ENCODE data around the gene SHLD1.
A peak's percentile ranks its signal among the peaks of the same experiment; 100 is the strongest.

Gene SHLD1

DNA sequence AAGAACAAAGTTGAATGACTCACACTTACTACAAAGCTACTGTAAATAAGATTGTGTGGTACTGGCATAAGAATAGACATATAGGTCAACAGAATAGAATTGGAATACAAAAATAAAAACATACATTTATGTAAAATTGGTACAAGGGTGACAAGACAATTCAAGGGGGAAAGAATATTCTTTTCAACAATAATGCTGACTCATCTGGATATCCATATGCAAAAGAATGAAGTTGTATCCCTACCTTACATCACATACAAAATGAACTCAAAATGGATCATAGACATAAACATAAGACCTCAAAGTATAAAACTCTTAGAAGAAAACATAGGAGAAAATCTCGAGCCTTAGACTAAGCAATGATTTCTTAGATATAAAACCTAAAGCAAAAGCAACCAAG lies 149.2 kb downstream of the SHLD1 start:
- no peak for DNase-seq (ENCODE audit: low read depth in 2 of 2)
- no peak overlapping the region for H3K4me3 ChIP-seq (replicated peaks in 1 of 2; ENCODE audit: low read depth in 2 of 2, low read length in 2 of 2)
- TF ChIP-seq, protein P1, sequence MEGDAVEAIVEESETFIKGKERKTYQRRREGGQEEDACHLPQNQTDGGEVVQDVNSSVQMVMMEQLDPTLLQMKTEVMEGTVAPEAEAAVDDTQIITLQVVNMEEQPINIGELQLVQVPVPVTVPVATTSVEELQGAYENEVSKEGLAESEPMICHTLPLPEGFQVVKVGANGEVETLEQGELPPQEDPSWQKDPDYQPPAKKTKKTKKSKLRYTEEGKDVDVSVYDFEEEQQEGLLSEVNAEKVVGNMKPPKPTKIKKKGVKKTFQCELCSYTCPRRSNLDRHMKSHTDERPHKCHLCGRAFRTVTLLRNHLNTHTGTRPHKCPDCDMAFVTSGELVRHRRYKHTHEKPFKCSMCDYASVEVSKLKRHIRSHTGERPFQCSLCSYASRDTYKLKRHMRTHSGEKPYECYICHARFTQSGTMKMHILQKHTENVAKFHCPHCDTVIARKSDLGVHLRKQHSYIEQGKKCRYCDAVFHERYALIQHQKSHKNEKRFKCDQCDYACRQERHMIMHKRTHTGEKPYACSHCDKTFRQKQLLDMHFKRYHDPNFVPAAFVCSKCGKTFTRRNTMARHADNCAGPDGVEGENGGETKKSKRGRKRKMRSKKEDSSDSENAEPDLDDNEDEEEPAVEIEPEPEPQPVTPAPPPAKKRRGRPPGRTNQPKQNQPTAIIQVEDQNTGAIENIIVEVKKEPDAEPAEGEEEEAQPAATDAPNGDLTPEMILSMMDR (IDR thresholded peaks at IDR 0.05; ENCODE audit: low read depth, low read length): no peak

DNA sequence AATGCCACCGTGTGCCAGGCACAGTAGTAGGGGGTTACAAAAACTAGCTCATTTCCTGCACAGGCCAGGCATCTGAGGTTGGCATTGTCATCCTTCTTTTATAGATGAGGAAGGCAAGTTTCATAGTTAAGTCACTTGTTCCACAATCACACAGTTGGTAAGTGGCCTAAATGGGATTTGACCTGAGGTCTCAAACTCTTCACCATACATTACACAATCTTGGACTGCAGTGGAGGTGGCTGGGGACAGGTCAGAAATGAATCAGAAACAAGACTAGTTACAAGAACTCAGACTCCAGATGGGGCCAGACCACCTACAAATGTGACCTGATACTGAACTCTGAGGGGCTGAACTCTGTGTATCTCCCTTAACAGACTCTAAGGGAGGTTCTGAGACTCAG lies 150.7 kb downstream of the SHLD1 start:
- no peak overlapping the region for H3K4me3 ChIP-seq (replicated peaks in 1 of 2; ENCODE audit: low read depth in 2 of 2, low read length in 2 of 2)
- DNase-seq (ENCODE audit: low read depth in 2 of 2): no peak
- TF ChIP-seq, protein P1 (IDR thresholded peaks at IDR 0.05; ENCODE audit: low read depth, low read length): no peak

DNA sequence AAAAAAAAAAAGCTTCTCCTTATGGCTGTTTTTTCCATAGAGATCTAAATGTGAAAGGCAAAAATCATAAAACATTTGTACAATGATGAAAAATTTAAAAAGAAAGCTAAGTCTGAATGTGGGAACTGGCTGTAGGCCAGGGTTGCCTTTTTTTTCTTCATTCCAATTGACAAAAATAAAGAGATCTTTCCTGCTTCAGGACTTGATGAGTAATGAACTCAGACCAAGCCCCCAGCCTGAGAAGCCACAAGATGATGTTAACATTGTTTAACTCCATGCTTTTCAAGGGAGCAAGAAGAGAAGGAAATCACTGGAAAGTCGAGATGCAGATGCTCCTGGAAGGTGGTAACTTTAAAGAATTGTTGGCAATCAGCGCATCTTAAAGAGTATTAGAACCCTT lies 158.8 kb downstream of the SHLD1 start:
- DNase-seq (ENCODE audit: low read depth in 2 of 2): peak in 1 of 2 donors; percentile 40
- TF ChIP-seq, protein P1 (IDR thresholded peaks at IDR 0.05; ENCODE audit: low read depth, low read length): no peak
- no peak overlapping the region for H3K4me3 ChIP-seq (replicated peaks in 1 of 2; ENCODE audit: low read depth in 2 of 2, low read length in 2 of 2)

DNA sequence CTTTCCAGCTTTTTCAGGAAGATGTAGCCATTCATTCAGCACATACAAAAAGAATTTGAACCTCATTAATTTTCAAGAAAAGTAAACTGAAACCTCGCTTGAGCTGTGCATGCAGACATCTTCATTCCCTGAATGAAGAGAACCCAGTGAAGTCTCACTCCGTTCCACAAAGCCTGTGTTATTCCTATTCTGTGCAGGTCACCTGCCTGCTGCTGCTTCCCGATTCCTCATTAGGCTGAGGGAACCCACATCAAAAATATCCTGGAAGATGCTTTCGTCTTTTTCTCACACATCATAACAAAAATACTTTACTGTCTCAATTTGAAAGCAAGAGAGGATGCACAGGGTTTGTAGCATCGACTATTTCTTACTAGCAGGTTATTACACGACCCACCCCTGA lies 160.0 kb downstream of the SHLD1 start:
- DNase-seq (ENCODE audit: low read depth in 2 of 2): no peak
- no peak overlapping the region for H3K4me3 ChIP-seq (replicated peaks in 1 of 2; ENCODE audit: low read depth in 2 of 2, low read length in 2 of 2)
- TF ChIP-seq, protein P1 (IDR thresholded peaks at IDR 0.05; ENCODE audit: low read depth, low read length): no peak

DNA sequence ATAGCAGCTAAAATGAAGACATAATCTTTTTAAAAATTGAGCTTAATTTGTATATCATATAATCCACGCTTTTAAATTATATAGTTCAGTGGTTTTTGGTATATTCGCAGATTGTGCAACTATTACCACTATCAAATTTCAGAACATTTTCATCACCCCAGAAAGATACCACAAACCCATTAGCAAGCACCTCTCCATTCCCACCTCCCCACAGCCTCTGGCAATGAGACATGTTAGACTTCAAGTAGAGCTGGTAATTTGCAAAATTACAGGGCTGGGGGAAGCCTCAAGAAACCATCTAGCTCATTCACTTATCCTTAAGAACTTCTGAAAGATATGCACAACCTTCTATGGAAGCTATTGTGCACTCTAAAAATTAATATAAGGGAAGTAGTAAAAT lies 163.0 kb downstream of the SHLD1 start:
- no peak overlapping the region for H3K4me3 ChIP-seq (replicated peaks in 1 of 2; ENCODE audit: low read depth in 2 of 2, low read length in 2 of 2)
- no peak for DNase-seq (ENCODE audit: low read depth in 2 of 2)
- TF ChIP-seq, protein P1 (IDR thresholded peaks at IDR 0.05; ENCODE audit: low read depth, low read length): no peak

Data from cardiac fibroblast (primary cell).